ENCODE results near the gene LGALS3BP. TPM values are rescaled to one million over a fixed set of nuclear protein-coding genes. Genes with fewer than 3 reads are reported as not detected.

The LGALS3BP gene
- total and polyA plus RNA-seq, 2 experiments from 2014 or later: 15.1 to 36.5 TPM

DNA sequence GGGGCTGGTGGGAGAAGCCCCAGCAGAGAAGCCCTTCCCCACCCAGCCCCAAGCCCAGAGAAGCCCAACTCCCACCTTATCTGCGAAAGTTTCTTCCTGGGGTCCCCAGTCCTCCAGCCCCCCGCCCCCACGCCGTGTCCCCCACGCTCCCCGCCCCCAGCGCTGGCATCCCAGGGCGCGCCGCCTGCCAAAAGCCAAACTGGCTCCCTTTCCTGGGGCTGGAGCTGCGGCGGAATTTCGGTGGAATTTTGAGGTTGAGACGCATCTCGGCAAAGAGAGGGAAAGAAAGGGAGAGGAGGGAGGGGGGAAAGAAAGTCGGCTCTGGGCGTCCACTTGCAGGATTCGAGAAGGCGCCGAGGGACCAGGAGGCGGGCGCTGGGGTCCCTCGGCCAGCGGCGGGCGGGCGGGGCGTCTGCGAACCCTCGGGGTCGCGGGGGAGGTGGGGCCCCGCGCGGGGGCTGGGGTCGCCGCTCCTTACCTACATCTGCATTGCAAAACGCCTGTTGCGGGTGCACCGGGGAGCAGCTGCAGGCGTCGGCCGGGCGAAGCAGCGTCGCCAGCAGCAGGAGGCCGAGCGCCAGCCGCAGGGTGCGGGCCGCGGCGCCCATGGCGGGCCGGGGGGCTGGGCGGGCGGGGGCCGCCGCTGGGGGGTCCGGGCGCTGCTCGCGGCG is 55.1 kb downstream of the LGALS3BP start (continued):
- TF ChIP-seq, protein P1, sequence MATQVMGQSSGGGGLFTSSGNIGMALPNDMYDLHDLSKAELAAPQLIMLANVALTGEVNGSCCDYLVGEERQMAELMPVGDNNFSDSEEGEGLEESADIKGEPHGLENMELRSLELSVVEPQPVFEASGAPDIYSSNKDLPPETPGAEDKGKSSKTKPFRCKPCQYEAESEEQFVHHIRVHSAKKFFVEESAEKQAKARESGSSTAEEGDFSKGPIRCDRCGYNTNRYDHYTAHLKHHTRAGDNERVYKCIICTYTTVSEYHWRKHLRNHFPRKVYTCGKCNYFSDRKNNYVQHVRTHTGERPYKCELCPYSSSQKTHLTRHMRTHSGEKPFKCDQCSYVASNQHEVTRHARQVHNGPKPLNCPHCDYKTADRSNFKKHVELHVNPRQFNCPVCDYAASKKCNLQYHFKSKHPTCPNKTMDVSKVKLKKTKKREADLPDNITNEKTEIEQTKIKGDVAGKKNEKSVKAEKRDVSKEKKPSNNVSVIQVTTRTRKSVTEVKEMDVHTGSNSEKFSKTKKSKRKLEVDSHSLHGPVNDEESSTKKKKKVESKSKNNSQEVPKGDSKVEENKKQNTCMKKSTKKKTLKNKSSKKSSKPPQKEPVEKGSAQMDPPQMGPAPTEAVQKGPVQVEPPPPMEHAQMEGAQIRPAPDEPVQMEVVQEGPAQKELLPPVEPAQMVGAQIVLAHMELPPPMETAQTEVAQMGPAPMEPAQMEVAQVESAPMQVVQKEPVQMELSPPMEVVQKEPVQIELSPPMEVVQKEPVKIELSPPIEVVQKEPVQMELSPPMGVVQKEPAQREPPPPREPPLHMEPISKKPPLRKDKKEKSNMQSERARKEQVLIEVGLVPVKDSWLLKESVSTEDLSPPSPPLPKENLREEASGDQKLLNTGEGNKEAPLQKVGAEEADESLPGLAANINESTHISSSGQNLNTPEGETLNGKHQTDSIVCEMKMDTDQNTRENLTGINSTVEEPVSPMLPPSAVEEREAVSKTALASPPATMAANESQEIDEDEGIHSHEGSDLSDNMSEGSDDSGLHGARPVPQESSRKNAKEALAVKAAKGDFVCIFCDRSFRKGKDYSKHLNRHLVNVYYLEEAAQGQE (IDR thresholded peaks at IDR 0.05; ENCODE audit: unreplicated experiment): no peak
- TF ChIP-seq, protein P2, sequence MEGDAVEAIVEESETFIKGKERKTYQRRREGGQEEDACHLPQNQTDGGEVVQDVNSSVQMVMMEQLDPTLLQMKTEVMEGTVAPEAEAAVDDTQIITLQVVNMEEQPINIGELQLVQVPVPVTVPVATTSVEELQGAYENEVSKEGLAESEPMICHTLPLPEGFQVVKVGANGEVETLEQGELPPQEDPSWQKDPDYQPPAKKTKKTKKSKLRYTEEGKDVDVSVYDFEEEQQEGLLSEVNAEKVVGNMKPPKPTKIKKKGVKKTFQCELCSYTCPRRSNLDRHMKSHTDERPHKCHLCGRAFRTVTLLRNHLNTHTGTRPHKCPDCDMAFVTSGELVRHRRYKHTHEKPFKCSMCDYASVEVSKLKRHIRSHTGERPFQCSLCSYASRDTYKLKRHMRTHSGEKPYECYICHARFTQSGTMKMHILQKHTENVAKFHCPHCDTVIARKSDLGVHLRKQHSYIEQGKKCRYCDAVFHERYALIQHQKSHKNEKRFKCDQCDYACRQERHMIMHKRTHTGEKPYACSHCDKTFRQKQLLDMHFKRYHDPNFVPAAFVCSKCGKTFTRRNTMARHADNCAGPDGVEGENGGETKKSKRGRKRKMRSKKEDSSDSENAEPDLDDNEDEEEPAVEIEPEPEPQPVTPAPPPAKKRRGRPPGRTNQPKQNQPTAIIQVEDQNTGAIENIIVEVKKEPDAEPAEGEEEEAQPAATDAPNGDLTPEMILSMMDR (conservative IDR thresholded peaks at IDR 0.05; ENCODE audit: low read depth in 2 of 2): no peak

DNA sequence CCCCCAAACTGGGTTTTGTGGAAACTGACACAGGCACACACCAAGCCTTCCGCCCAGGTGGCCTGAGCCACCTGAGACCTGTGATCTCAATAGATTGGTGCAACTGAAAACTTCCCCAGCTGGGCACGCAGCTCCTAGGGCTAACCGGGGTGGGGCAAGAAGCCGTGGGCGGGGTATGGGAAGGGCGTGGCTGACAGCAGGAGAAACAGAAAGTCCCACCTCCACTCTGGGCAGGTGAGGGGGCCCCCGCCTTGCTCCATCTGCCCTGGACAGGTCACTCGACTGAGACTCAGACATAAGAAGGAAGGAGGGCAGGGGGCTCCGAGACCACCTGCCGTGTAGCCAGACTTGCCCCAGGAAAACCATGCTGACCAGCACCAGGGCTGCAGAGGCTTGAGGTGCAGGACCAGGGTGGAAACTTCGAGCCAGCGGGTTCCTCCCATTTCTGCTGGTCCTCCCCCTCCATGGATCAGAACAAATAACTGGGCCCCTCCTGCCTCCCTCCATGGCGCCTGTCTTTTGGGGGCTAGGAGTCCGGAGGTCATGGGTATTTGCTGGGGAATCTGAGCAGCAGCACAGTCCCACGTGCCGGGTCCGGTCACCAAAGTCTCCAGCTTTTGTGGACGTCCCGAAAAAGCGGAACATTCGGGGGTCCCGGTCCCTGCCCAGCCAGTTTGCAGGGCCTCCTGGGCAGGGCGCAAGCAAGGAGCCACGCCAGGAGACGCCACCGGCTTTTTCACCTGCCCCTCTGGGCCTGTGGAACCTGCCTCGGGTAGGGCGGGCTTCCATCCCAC is 55.9 kb downstream of the LGALS3BP start:
- TF ChIP-seq POLR2AphosphoS5 (IDR thresholded peaks at IDR 0.05; ENCODE audit: low read depth) (peak; percentile 53), STAT1 (IDR thresholded peaks at IDR 0.05; ENCODE audit: unreplicated experiment) (no peak), EZH2 (IDR thresholded peaks at IDR 0.05; ENCODE audit: low read depth, unreplicated experiment) (no peak), JUNB (IDR thresholded peaks at IDR 0.05; ENCODE audit: unreplicated experiment) (no peak)
- TF ChIP-seq, protein P1 (IDR thresholded peaks at IDR 0.05; ENCODE audit: unreplicated experiment): no peak
- Mint-ChIP-seq H3K27ac (peak overlapping the region; percentile 81; the same call in 1 of the 2 replicates), H3K27me3 (ENCODE audit: insufficient read depth, low read depth, poor library complexity) (peaks cover 8% of the 10 kb centered on the region), H3K4me3 (peak overlapping the region; percentile 73), H3K4me1 (peaks cover 30% of the 10 kb centered on the region), H3K9me3 (no peaks in the 10 kb centered on the region), H3K36me3 (ENCODE audit: low read depth) (no peaks in the 10 kb centered on the region; the same call in 2 of the 3 replicates)
- Histone ChIP-seq H3K4me1 (ENCODE audit: insufficient read depth) (peaks cover 13% of the 10 kb centered on the region), H3K4me3 (peak overlapping the region; percentile 75), H3K79me2 (replicated peaks; ENCODE audit: insufficient read depth) (peaks cover 45% of the 10 kb centered on the region), H3K9me2 (ENCODE audit: insufficient read depth) (no peaks in the 10 kb centered on the region), H3K36me3 (ENCODE audit: insufficient read depth) (0 out of 2 replicates have a peak, but pooled peaks cover 3% of the 10 kb centered on the region), H3F3A (replicated peaks; ENCODE audit: low read depth) (0 out of 2 replicates have a peak, but pooled peaks cover 3% of the 10 kb centered on the region), H3K27ac (ENCODE audit: low read depth) (no peak overlapping the region), H3K4me2 (peak overlapping the region; percentile 97), H2AFZ (peak overlapping the region; percentile 47; the same call in 1 of the 2 replicates), H3K27me3 (ENCODE audit: insufficient read depth) (no peaks in the 10 kb centered on the region), H4K20me1 (replicated peaks; ENCODE audit: insufficient read depth) (peaks cover 17% of the 10 kb centered on the region)
- ATAC-seq (peak; percentile 64), DNase-seq (ENCODE audit: low spot score) (peak; percentile 76)

Measured in GM23338 (cell line).